Stomach (tissue), 9 donors: ENCODE data around the gene TLR5. TPM values are rescaled to one million over a fixed set of nuclear protein-coding genes. Genes with fewer than 3 reads are reported as not detected.
A peak's percentile ranks its signal among the peaks of the same experiment; 100 is the strongest.

Source experiments
- DNase-seq, 2 donors: peaks; one replicate each; pipeline versions ENCODE4 v3.0.0 to v3.0.0-alpha.2; 2013 to 2019
- H3K27ac ChIP-seq, 5 donors: fragments of 200-600 bp in 4 of 5; sonication (generic) in 4 of 5; one replicate each; pipeline ENCODE4 v1.5.1; 2013 to 2019; ENCODE audit warnings: mild to moderate bottlenecking in 1 of 5, moderate library complexity in 1 of 5
- H3K27me3 ChIP-seq, 3 donors: fragments of 200-600 bp; sonication (generic); one replicate each; pipeline ENCODE4 v1.5.1; 2017 to 2019; ENCODE audit warnings: mixed run types in 1 of 3
- H3K36me3 ChIP-seq, 4 donors: fragments of 200-600 bp; sonication (generic); 1 replicate in 3 of 4; 2 replicates in 1 of 4; pipeline ENCODE4 v1.5.1; 2016 to 2019
- H3K4me1 ChIP-seq, 4 donors: fragments of 200-600 bp; sonication (generic); one replicate each; pipeline ENCODE4 v1.5.1; 2016 to 2019
- H3K4me3 ChIP-seq, 4 donors: fragments of 200-600 bp; sonication (generic) in 3 of 4; one replicate each; pipeline ENCODE4 v1.5.1; 2016 to 2019; ENCODE audit warnings: mild to moderate bottlenecking in 1 of 4
- H3K9me3 ChIP-seq, 4 donors: fragments of 200-600 bp; sonication (generic); one replicate each; pipeline ENCODE4 v1.5.1; 2016 to 2019
- CTCF ChIP-seq, 7 experiments: fragments of 450-650 bp in 4 of 7; fragments of 200-600 bp in 3 of 7; sonication (generic) in 3 of 7; IDR thresholded peaks; one replicate each; pipeline ENCODE4 v1.5.1; 2016 to 2019; ENCODE audit warnings: antibody characterized with exemption in 7 of 7, control low read depth in 2 of 7, mild to moderate bottlenecking in 1 of 7
- EP300 ChIP-seq: sonication (generic); formaldehyde crosslinking; IDR thresholded peaks from one replicate; pipeline ENCODE4 v1.6.1; 2017; ENCODE audit warnings: antibody characterized with exemption
- POLR2A ChIP-seq, 4 donors: fragments of 450-650 bp; IDR thresholded peaks; one replicate each; pipeline ENCODE4 v1.6.1; 2016; ENCODE audit warnings: antibody characterized with exemption in 4 of 4, control low read depth in 2 of 4, mild to moderate bottlenecking in 1 of 4, moderate library complexity in 1 of 4
- POLR2AphosphoS5 ChIP-seq, 3 donors: sonication (generic); formaldehyde crosslinking; IDR thresholded peaks; one replicate each; pipeline ENCODE4 v1.6.1; 2016; ENCODE audit warnings: antibody characterized with exemption in 3 of 3
- WGBS, 5 donors: extraction: QIAGEN DNeasy Blood & Tissue Kit in 3 of 5; methylation state at CpG; one replicate each; pipeline versions ENCODE4 v1.1.5 to v1.1.7; 2013 to 2018; 5-methylcytosine and 5-hydroxymethylcytosine counted together
- intact Hi-C: fragments of 100-400 bp; cut with DNase I; formaldehyde crosslinking; loops from one replicate; pipeline ENCODE4 v1.15.1; 2023; ENCODE audit warnings: low total_unique reads
- polyA plus RNA-seq, 3 donors: library from polyadenylated mRNA; stranded (reverse); fragments of 200-250 nt; gene quantifications; one replicate each; pipeline ENCODE4 v1.2.3, GENCODE V29; 2013
- total RNA-seq, 5 donors: library from RNA; depleted of rRNA; stranded (reverse); fragments of >200 nt; gene quantifications; one replicate each; pipeline versions ENCODE4 v1.1.0 to v1.2.3, GENCODE V29; 2014 to 2016
- donor health status: healthy with polysubstance abuse.
- donor health status: Bipolar disorder and iron deficiency.
- donor health status: healthy.

The TLR5 gene
- total and polyA plus RNA-seq, 8 donors: 0.46 to 25.9 (median 4.0) TPM; not detected in 1

GRCh38 chr1:223179786-223180185 is 36.7 kb upstream of the TLR5 start:
- no peak for TF ChIP-seq EP300
- TF ChIP-seq POLR2AphosphoS5 (IDR thresholded peaks at IDR 0.05): no peak
- TF ChIP-seq POLR2A (IDR thresholded peaks at IDR 0.05): no peak
- no peak for TF ChIP-seq CTCF (IDR thresholded peaks at IDR 0.05)
- intact Hi-C loops: no loop called here
- Histone ChIP-seq H3K9me3 (no peaks in the 10 kb centered on the region), H3K4me3 (no peak overlapping the region), H3K36me3 (no peaks in the 10 kb centered on the region), H3K27ac (no peak overlapping the region), H3K4me1 (peaks cover 6 to 40% (median 18%) of the 10 kb centered on the region in 4 donors), H3K27me3 (no peaks in the 10 kb centered on the region)
- 44 to 88% (median 80%) methylated on average over 1 of the region's 1 CpG for WGBS, 5 donors
- no peak for DNase-seq

DNA sequence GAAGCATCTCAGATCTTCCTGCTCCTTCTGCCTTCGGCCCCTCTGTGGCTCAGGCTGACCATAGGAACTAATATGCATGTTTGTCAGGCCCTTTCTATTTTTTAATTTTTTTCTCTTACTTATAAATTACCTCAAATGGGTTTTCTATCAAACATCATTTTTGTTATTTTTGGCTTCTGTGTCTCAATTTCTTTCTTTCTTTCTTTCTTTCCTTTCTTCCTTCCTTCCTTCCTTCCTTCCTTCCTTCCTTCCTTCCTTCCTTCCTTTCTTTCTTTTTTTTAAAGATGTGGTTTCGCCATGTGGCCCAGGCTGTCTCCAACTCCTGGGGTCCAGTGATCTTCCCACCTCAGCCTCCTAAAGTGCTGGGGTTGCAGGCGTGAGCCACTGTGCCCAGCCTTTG is 36.2 kb upstream of the TLR5 start:
- 94 to 98% (median 96%) methylated on average over 3 of the region's 3 CpGs for WGBS, 5 donors
- DNase-seq: no peak
- H3K4me3 ChIP-seq: no peak overlapping the region
- no peaks in the 10 kb centered on the region for H3K36me3 ChIP-seq
- H3K4me1 ChIP-seq: peaks cover 6 to 40% (median 18%) of the 10 kb centered on the region in 4 donors
- no peak overlapping the region for H3K27ac ChIP-seq
- intact Hi-C loops: no loop called here
- TF ChIP-seq EP300 (no peak), CTCF (IDR thresholded peaks at IDR 0.05) (no peak)
- no peaks in the 10 kb centered on the region for H3K27me3 ChIP-seq
- no peaks in the 10 kb centered on the region for H3K9me3 ChIP-seq

- TF ChIP-seq POLR2AphosphoS5 (IDR thresholded peaks at IDR 0.05) (peak in 1 of 3 donors; percentile 44), POLR2A (IDR thresholded peaks at IDR 0.05) (no peak)
- DNase-seq: peak; percentile 45 to 48
- H3K9me3 ChIP-seq: no peaks in the 10 kb centered on the region
- peak overlapping the region in 4 of 5 donors; percentile 28 to 71 (median 48) for H3K27ac ChIP-seq
- 19 to 35% (median 27%) methylated on average over 5 of the region's 5 CpGs for WGBS, 5 donors
- no peaks in the 10 kb centered on the region for H3K27me3 ChIP-seq
- intact Hi-C loops: no loop called here
- H3K4me1 ChIP-seq: peaks cover 6 to 40% (median 18%) of the 10 kb centered on the region in 4 donors
- no peak overlapping the region for H3K4me3 ChIP-seq
- no peaks in the 10 kb centered on the region for H3K36me3 ChIP-seq
Observed at GRCh38 chr1:223177681-223178080, 34.6 kb upstream of the TLR5 start.

DNA sequence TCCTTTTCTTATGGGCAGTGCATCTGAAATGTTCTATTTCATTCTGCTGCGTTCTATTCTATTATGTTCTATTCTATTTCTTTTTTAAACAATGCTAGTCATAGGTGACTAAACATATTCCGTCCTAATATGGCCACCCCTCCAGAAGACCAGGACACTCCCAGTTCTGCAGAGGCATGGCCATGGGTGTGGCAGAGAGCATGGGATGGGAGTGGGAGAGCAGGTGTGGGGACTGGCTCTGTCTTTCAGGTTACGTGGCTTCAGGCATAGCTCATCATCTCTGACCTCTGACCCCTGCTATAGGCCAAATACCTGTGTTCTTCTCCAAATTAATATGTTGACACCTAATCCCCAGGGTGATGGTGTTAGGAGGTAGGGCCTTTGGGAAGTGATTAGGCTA is 33.4 kb upstream of the TLR5 start:
- Histone ChIP-seq H3K36me3 (no peaks in the 10 kb centered on the region), H3K4me3 (no peak overlapping the region), H3K27ac (peak overlapping the region in 1 of 5 donors; percentile 55), H3K4me1 (peaks cover 6 to 38% (median 18%) of the 10 kb centered on the region in 4 donors), H3K27me3 (no peaks in the 10 kb centered on the region), H3K9me3 (no peaks in the 10 kb centered on the region)
- TF ChIP-seq EP300 (no peak), POLR2A (IDR thresholded peaks at IDR 0.05) (no peak), CTCF (IDR thresholded peaks at IDR 0.05) (no peak), POLR2AphosphoS5 (IDR thresholded peaks at IDR 0.05) (no peak)
- intact Hi-C loops: no loop called here
- 80 to 90% (median 89%) methylated on average over 3 of the region's 3 CpGs for WGBS, 5 donors
- DNase-seq: no peak

DNA sequence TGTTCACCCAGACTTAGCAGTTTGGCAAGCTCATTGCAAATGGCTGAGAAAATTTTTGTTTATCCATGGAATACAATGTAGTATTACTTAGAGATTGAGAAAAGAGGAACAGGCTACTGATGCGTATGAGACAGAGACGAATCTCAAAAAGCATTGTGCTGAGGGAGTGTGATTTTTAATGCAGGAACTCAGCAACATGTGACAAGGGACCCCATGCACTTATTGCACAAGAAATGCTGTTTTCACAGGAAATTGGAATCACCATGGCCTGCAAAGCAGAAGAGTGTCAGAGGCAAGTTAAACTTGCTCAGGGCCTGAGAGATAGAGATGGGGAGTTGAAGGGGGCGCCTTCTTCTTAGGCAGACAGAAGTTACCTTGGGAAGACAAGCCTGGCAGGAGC is 32.6 kb upstream of the TLR5 start:
- DNase-seq: peak in 1 of 2 donors; percentile 43
- intact Hi-C loops: no loop called here
- Histone ChIP-seq H3K27me3 (no peaks in the 10 kb centered on the region), H3K4me1 (peaks cover 6 to 30% (median 11%) of the 10 kb centered on the region in 4 donors), H3K9me3 (no peaks in the 10 kb centered on the region), H3K4me3 (no peak overlapping the region), H3K36me3 (no peaks in the 10 kb centered on the region), H3K27ac (peak overlapping the region in 2 of 5 donors; percentile 29 to 55)
- WGBS, 5 donors: 66 to 83% (median 76%) methylated on average over 3 of the region's 3 CpGs
- no peak for TF ChIP-seq EP300
- no peak for TF ChIP-seq POLR2AphosphoS5 (IDR thresholded peaks at IDR 0.05)
- TF ChIP-seq POLR2A (IDR thresholded peaks at IDR 0.05): no peak
- no peak for TF ChIP-seq CTCF (IDR thresholded peaks at IDR 0.05)
